HG03439 (cell line): Measurements from ENCODE around the gene FMN1.

Source experiments
- ATAC-seq: cut with Tn5 transposase; IDR thresholded peaks from one replicate; pipeline ENCODE4 v1.9.1; 2021; ENCODE audit warnings: mild to moderate bottlenecking, moderate library complexity; ENCODE audit not compliant: unreplicated experiment

Gene FMN1

DNA sequence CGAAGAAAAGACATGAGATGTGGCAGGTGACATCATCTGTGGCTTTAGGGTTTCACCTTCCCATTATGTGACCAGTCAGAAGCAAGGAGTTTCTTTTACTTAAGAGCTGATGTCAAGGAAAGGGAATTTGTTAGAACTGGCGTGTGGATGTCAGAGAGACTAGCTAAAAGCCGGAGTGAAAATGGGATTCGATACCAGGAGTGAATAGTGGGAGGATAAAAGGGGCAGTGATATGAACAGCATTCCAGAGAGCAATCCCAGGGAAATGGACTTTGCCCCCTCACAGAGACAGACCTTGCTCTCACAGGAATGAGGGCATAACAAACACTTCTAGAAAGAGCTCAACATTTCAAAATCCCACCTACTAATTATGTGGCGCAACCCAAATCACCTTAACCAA, 5.9 kb upstream of the FMN1 start:
- no peak for ATAC-seq

GRCh38 chr15:33198541-33198940, 4.0 kb upstream of the FMN1 start:
- no peak for ATAC-seq

GRCh38 chr15:33197636-33198035, 3.1 kb upstream of the FMN1 start:
- ATAC-seq: no peak

DNA sequence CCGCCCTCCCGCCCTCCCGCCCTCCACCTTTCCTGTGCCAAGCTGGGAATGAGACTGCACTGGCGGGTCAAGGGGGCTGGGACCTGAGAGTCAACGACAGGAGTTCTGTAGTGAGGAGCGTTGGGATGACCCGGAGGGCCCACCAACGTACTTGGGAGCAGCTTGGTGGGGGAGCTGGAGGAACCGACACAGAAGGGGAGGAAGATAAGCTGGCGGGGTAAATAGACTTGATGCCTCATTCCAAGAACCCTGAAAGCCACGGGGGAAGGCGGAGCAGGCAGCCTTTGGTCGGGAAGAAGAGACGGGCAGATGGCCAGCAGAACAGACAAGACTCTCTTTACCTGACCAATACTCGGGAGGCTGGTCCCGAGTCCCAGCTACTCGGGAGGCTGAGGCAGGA, 277 bp downstream of the FMN1 start:
- no peak for ATAC-seq

- no peak for ATAC-seq
Observed at GRCh38 chr15:33191591-33191990, 2.9 kb downstream of the FMN1 start.

DNA sequence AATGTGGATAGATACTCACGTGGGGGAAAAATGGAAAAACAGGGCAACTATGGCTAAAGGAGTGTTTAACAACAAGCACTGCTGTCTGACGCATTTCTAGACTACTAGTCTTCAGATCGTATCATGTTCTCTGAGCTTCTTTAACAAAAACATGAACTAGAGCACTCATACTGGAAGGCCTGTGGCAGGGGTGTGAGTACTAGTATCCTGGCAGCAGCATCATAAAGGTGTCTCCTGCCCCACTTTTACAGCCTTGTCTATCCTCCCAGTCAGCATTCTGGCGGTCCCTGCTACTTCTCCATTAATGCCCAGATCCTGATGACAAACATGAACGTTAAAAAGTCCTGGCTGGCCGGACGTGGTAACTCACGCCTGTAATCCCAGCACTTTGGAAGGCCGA, 4.0 kb downstream of the FMN1 start:
- ATAC-seq: no peak

GRCh38 chr15:33188641-33189257, 5.8 kb downstream of the FMN1 start:
- no peak for ATAC-seq

GRCh38 chr15:33188159-33188558, 6.4 kb downstream of the FMN1 start:
- ATAC-seq: no peak

GRCh38 chr15:33183334-33183733, 11.2 kb downstream of the FMN1 start:
- ATAC-seq: no peak

DNA sequence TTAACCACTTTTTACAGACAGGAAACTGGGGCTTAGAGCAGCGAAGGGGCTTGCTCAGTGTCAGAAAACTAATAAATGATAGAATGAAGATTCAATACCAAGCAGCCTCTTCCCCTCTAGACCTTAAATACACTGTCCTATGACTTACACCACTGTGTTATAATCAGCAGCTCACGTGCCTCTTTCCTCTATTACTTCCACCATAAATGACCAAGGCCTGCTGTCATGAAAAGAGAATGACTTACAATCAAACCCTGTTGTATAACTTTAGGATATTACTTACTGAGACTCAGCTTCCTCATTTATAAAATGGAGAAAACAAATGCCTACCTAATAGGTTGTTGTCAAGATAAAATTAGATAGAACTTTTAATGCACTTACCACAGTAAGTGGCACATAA, 11.6 kb downstream of the FMN1 start:
- ATAC-seq: no peak

- ATAC-seq: no peak
Observed at GRCh38 chr15:33182278-33182905, 12.1 kb downstream of the FMN1 start.

DNA sequence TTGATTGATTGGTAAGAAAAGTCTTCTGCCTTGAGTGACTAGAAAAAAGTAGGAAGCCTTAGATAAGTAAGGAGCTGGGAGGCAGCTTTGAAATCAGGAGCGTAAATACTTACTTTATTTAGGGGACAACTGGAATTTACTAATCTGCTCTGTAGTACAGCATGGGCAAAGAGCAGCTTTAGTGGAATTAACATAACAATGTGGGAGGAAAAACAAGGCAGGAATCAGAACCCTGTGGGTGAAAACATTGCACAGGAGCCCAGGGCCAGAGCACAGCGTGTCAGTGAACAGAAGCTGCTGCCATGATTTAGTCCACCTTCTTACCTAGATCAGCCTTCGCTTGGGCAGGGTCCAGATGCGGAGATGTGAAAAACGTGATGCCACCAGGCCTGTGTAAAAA, 14.6 kb downstream of the FMN1 start:
- ATAC-seq: no peak

DNA sequence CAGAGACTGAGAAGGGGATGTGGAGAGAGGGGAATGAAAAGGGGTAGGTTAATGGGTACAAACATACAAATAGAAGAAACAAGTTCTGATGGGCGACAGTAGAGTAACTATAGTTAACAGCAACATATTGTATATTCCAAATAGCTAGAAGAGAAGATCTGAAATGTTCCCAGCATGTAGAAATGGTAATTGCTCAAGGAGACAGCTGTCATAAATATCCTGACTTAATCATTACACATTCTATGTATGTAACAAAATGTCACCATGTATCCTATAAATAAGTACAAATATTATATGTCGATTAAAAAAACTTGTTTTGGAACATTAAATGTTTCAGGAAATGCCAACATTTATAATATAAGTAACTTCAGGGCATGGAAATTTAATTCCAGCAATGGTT, 23.3 kb downstream of the FMN1 start:
- no peak for ATAC-seq

DNA sequence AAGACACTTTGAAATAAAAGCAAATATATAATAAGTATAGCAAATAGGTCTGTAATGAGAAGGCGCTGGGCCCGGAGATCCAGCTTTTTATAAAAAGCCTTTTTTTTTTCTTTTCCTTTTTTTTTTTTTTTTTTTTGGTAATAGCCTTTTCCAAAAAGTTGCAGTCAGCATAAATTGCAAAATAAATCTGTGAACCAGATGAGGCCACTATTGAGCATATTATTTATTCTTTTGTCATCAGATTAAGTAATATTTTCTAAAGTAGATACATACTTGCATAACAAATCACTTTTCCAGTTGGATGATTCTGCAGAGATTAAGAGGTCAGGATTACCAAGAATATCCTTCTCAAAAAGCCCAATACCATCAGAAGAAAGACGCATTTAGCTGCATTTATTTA, 24.9 kb downstream of the FMN1 start:
- ATAC-seq: no peak

- ATAC-seq: no peak
Observed at GRCh38 chr15:33168444-33168843, 26.1 kb downstream of the FMN1 start.

DNA sequence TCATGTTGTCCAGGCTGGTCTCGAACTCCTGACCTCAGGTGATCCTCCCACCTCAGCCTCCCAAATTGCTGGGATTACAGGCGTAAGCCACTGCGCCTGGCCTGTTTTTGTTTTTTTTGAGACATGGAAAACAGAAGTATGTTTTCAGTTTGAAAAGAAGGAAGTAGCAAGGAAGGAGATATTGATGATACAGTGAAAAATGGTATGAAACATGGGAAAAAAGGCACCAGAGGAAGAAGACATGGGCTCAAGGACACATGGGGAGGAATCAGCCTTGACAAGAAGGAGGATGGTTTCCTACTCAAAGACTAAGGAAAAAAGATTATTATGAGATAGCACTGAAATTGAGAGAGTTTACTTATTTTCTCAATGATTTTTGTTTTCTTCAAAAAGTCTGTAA, 30.7 kb downstream of the FMN1 start:
- ATAC-seq: no peak

DNA sequence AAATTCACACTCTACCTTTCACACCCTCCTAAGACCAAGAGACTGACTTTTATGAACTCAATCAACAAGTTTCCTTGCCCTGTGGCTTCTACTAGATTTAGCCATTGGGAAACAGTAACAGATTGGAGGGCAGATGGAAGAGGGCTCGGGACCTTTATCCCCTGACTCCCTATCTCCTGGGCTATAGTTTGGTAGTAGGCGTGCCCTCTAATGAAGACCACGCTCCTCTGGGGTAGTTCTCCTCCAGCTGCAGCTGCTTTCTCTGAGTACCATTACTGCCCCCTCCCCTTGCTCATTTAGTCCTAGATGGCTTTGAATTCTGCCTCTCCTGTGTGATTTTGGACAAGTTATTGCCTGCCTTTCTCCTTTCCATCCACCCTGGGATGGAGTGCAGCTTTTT, 33.3 kb downstream of the FMN1 start:
- no peak for ATAC-seq

- no peak for ATAC-seq
Observed at GRCh38 chr15:33160581-33161165, 33.8 kb downstream of the FMN1 start.

GRCh38 chr15:33159726-33160453, 34.6 kb downstream of the FMN1 start:
- ATAC-seq: no peak

DNA sequence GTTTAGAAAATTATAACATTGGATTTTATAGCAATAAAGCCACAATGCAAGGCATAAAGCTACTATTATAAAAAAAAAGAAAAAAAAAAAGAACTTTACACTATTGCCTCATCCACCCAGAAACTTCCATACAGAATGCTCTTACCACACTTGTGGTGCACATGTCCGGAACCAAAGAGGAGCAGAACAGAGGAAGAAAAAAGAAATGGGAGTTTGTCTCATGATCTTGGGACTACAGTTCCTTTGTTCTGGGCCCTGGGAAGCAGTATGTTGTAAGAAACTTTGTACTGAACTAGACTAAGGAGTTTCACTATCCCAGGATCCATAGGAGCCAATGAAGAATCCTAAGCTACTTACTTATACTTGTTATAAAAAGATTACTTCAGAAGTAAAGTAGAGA, 36.1 kb downstream of the FMN1 start:
- no peak for ATAC-seq

DNA sequence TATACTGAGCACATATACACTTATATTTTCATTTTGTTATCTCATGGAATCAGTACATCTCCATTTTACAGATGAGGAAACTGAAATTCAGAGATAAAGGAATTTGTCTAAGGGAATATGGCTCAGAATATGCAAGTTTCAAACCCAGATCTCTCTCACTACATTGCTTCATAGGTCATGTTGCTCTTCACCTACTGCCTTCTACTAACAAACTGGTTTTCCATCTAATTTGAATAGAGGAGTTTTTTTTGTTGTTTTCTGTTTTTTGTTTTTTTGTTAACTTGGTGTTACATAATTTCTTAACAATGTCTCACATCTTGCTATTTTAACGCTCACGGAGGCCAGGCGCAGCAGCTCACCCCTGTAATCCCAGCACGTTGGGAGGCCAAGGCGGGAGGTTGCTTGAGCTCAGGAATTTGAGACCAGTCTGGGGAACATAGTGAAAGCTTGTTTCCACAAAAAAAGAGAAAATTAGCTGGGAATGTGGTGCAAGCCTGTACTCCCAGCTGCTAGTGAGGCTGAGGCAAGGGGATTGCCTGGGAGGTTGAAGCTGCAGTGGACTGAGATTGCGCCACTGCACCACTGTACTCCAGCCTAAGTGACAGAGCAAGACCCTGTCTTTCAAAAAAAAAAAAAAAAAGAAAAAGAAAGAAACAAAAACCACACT, 37.0 kb downstream of the FMN1 start:
- no peak for ATAC-seq
